Measurements from ENCODE around the gene USP17L26.

DNA sequence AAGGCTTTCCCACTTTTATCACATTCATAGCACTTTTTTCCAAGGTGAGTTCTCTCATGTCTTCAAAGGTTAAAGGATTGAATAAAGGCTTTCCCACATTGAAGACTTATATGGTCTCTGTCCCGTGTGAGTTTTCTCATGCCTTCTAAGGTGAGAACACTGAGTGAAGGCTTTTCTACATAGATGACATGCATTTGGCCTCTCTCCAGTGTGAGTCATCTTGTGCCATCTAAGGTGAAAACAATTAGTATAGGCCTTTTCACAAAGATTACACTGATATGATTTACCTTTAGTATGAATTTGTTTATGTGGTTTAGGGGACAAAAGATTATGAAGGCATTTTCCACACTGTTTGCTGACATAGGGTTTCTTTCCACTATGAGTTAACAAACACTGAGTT lies 49.7 kb downstream of the USP17L26 start:
- TF ChIP-seq, protein P1, sequence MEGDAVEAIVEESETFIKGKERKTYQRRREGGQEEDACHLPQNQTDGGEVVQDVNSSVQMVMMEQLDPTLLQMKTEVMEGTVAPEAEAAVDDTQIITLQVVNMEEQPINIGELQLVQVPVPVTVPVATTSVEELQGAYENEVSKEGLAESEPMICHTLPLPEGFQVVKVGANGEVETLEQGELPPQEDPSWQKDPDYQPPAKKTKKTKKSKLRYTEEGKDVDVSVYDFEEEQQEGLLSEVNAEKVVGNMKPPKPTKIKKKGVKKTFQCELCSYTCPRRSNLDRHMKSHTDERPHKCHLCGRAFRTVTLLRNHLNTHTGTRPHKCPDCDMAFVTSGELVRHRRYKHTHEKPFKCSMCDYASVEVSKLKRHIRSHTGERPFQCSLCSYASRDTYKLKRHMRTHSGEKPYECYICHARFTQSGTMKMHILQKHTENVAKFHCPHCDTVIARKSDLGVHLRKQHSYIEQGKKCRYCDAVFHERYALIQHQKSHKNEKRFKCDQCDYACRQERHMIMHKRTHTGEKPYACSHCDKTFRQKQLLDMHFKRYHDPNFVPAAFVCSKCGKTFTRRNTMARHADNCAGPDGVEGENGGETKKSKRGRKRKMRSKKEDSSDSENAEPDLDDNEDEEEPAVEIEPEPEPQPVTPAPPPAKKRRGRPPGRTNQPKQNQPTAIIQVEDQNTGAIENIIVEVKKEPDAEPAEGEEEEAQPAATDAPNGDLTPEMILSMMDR (conservative IDR thresholded peaks at IDR 0.05; ENCODE audit: low read length), result no peak
- TF ChIP-seq EZH2phosphoT487 (IDR thresholded peaks at IDR 0.05; ENCODE audit: borderline replicate concordance, low read depth, low read length), result no peak
